Dedifferentiated amniotic fluid mesenchymal stem cell (primary cell): ENCODE results near the gene ITPR2.
"Not testable (repeated sequence)": the region's sequence is repeated elsewhere in the genome, so short reads cannot be mapped to it uniquely, and the experiment has no call there.

Source experiments
- DNase-seq: peaks from one replicate; pipeline ENCODE4 v3.0.0-alpha.2; 2016; ENCODE audit errors: extremely low spot score

ITPR2 gene

GRCh38 chr12:26702741-26703140 is 130.3 kb downstream of the ITPR2 start:
- DNase-seq, result no peak

- DNase-seq, result peak; percentile 77
Observed at GRCh38 chr12:26701604-26702215, 131.3 kb downstream of the ITPR2 start.

- no peak for DNase-seq
Observed at GRCh38 chr12:26700430-26700829, 132.6 kb downstream of the ITPR2 start.

GRCh38 chr12:26699237-26699636 is 133.8 kb downstream of the ITPR2 start:
- DNase-seq, result no peak

GRCh38 chr12:26698186-26698585 is 134.8 kb downstream of the ITPR2 start:
- no peak for DNase-seq

- no peak for DNase-seq
Observed at GRCh38 chr12:26697217-26697616, 135.8 kb downstream of the ITPR2 start.

- DNase-seq, result no peak
Observed at GRCh38 chr12:26696613-26697092, 136.3 kb downstream of the ITPR2 start.

- no peak for DNase-seq
Observed at GRCh38 chr12:26696048-26696612, 136.9 kb downstream of the ITPR2 start.

- DNase-seq, result no peak
Observed at GRCh38 chr12:26694402-26694801, 138.6 kb downstream of the ITPR2 start.

- DNase-seq, result no peak
Observed at GRCh38 chr12:26692407-26692806, 140.6 kb downstream of the ITPR2 start.

GRCh38 chr12:26691234-26691970 is 141.6 kb downstream of the ITPR2 start:
- peak; percentile 86 for DNase-seq

- DNase-seq, result no peak
Observed at GRCh38 chr12:26690601-26691000, 142.4 kb downstream of the ITPR2 start.

- DNase-seq, result no peak
Observed at GRCh38 chr12:26689281-26689841, 143.6 kb downstream of the ITPR2 start.

- no peak for DNase-seq
Observed at GRCh38 chr12:26688344-26688904, 144.6 kb downstream of the ITPR2 start.

- DNase-seq, result no peak
Observed at GRCh38 chr12:26686408-26686807, 146.6 kb downstream of the ITPR2 start.

GRCh38 chr12:26684101-26684500 is 148.9 kb downstream of the ITPR2 start:
- DNase-seq, result no peak

GRCh38 chr12:26683443-26683842 is 149.6 kb downstream of the ITPR2 start:
- no peak for DNase-seq

GRCh38 chr12:26680727-26681455 is 152.1 kb downstream of the ITPR2 start:
- DNase-seq, result no peak

- no peak for DNase-seq
Observed at GRCh38 chr12:26678697-26679660, 154.0 kb downstream of the ITPR2 start.

- not testable (repeated sequence) for DNase-seq
Observed at GRCh38 chr12:26671487-26671886, 161.5 kb downstream of the ITPR2 start.
